Stimulated activated CD4-positive, alpha-beta T cell treated with anti-CD3 and anti-CD28 coated beads, Interleukin-12 subunit alpha, Interleukin-12 subunit beta, amount 100 ng/mL, for 4 hours (primary cell): ENCODE data around the gene PRR20C.
"Not testable (repeated sequence)": the region's sequence is repeated elsewhere in the genome, so short reads cannot be mapped to it uniquely, and the experiment has no call there.

Experiments
- DNase-seq: peaks from one replicate; pipeline ENCODE4 v3.0.0-alpha.2; 2020

PRR20C gene

DNA sequence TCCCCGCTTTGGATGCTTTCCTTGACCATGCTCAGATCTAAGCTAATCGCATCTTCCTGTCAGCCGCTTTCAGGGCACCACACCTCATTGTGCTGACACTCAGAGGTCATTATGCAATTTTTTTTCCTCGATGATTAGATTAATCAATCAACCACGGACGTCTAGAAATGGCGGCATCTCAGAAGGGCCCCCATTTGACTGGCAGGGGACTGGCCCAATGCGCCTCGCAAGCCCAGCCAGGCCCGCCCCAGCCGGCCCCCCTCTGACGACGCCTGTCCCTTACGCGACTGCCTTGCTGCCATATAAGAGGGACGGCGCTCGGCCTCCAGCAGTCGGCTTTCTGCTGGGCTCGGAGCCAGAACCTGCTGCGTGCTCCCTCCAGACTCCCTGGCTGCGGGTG is at the start of gene PRR20C:
TSS of gene PRR20C (plus strand) at position 301 of the 400 bp plus-strand sequence. CDS start 387 bp downstream, outside the sequence.
- DNase-seq: not testable (repeated sequence)

DNA sequence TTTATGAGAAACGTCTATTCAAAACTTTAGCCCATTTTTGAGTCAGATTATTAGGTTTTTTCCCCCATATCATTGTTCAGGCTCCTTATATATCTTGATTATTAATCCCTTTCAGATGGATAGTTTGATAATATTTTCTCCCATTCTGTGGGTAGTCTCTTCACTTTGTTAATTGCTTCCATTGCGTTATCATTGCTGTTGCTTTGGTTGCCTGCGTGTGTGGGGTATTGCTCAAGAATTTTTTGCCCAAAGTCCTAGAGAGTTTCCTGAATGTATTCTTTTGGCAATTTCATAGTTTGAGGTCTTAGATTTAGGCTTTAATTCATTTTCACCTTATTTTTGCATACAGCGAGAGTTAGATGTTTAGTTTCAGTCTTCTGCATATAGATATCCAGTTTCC is 38.9 kb upstream of the PRR20C start:
- no peak for DNase-seq

DNA sequence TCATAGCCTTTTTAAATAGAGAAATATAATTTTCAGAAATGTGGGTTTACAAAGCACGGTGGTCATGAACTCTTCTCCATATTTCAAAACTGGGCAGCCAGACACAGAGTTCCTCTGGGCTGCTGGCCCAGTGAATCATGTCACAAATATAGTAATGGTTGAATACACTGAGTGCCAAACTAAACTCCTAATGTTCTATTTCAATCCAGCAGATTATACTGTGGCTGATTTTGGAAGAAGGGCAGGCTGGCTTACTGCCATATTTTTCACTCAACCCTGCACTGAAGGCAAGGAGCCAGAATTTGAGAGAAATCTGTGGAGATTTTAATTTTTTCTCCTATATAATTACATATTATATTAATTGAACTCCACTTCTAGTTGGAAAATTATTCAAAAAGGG is 30.2 kb upstream of the PRR20C start:
- no peak for DNase-seq

DNA sequence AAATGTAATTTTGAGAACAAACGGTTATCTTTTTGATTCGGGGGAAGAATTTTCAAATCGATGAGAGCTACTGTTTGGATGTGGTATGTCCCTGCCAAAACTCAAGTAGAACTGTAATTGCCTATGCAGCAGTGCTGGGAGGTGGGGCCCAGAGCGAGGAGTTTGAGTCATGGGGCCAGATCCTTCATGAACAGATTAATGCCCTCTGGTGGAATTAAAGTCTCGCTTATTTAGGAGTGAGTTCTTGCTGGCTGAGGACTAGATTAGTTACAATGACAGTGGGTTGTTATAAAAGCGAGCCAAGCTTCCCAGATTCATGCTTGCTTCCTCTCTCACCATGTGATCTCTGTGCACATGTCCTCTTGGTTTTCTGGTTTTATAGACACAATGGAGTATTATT is 25.0 kb upstream of the PRR20C start:
- no peak for DNase-seq

DNA sequence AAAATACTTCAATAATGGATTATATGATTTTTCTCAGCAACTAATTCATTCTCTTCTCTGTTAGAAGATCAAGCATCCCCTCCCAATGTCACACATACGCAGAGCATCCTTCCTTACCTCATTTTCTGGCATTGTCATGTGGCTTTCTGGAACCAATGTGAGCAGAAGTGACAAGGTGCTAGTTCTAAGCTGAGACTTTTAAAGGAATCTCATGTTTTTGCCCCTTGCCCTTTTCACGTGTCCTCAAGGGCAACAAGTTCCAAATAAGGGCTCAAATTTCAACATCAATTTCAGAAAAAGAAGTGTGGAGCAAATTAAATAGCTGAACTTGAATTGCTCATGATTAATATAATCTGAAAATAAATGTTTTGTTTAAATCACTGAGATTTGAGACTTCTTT is 17.8 kb upstream of the PRR20C start:
- DNase-seq: no peak

DNA sequence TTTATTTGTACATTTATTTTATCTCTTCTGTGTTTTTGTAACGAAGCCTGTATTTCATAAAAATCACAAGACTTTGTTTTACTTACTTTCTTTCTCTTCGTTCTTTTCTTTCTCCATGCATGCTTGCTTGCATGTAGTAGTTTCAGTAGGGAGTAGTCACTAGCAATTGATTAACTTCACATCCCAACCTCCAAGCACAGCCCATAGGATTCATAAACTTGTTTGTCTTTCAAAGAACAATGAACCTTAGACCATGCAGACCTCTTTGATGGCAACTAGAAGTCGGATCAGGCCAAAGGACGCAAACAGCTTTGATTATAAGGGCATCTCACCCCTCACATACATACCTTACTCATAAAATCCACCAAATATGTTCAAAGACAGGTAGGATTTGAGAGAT is 16.3 kb upstream of the PRR20C start:
- no peak for DNase-seq

DNA sequence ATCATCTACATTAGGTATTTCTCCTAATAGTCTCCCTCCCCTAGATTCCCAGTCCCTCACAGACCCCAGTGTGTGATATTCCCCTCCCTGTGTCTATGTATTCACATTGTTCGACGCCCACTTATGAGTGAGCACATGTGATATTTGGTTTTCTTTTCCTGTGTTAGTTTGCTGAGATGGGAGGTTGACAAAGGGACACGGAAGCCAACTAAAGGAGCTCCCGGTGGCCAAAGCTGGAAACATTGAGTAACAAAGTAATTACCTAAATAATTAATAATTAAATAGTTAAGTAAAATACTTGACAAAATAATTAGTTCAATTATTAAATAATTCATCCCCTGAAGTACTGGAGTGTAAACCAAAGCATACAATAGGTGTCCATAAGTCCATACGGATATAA is 14.9 kb upstream of the PRR20C start:
- no peak for DNase-seq

DNA sequence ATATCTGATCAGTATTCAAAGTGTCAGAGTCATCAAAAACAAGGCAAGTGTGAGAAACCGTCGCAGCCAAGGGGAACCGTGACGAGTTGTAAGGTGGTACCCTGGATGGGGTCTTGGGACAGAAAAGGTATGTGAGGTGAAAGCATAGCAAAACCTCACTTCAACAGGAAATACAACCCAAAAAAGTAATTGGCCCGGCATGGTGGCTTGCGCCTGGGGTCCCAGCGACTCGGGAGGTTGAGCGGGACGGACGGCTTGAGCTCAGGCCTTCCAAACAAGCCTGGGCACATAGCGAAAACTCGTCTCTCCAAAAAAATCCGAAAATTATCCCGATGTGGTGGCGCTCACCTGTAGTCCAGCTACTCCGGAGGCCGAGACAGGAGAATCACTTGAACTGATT is 14.1 kb upstream of the PRR20C start:
- not testable (repeated sequence) for DNase-seq

DNA sequence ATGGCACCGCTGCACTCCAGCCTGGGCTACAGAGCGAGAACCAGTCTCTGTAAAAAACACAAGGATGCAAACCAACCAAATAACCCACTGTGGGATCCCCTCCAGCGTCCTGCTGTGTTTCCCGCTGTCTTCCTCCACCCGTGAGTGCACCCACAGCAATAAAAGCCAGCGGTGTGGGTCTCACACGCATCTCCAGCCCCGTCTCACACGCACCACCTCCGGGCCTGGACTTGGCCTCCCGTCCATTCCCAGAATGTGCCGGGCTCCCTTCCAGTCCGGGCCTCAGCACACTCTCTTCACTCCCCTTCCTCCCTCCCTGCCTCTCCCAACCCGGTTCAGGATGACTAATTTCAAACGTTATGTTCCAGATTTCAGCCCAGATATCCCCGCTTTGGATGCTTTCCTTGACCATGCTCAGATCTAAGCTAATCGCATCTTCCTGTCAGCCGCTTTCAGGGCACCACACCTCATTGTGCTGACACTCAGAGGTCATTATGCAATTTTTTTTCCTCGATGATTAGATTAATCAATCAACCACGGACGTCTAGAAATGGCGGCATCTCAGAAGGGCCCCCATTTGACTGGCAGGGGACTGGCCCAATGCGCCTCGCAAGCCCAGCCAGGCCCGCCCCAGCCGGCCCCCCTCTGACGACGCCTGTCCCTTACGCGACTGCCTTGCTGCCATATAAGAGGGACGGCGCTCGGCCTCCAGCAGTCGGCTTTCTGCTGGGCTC is 13.5 kb upstream of the PRR20C start, which contains the start of gene PRR20A:
TSS of gene PRR20A (plus strand) at position 684 of the 734 bp plus-strand sequence. CDS start 387 bp downstream, outside the sequence.
- DNase-seq: not testable (repeated sequence)

DNA sequence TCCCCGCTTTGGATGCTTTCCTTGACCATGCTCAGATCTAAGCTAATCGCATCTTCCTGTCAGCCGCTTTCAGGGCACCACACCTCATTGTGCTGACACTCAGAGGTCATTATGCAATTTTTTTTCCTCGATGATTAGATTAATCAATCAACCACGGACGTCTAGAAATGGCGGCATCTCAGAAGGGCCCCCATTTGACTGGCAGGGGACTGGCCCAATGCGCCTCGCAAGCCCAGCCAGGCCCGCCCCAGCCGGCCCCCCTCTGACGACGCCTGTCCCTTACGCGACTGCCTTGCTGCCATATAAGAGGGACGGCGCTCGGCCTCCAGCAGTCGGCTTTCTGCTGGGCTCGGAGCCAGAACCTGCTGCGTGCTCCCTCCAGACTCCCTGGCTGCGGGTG is 6.7 kb upstream of the PRR20C start, which contains the start of gene PRR20B:
TSS of gene PRR20B (plus strand) at position 301 of the 400 bp plus-strand sequence. CDS start 387 bp downstream, outside the sequence.
- not testable (repeated sequence) for DNase-seq

DNA sequence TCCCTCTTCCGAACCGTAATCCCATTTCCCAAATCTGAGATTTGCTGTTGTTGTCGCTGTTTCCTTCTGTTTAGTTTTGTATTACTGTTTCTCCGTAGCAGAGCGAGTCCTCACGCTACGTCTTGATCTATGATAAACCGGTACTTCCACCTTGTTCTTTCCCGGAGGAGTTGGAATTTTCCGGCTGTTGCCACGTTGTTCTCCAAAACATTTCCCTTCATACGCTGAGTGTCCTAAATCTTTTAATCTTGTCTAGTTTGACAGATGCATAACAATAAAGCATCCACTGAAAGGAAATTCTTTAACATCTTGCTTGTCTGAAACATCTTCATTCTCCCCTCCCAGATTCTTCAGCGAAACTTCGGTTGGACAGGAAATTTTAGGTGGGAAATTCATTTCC is 5.8 kb upstream of the PRR20C start:
- not testable (repeated sequence) for DNase-seq

DNA sequence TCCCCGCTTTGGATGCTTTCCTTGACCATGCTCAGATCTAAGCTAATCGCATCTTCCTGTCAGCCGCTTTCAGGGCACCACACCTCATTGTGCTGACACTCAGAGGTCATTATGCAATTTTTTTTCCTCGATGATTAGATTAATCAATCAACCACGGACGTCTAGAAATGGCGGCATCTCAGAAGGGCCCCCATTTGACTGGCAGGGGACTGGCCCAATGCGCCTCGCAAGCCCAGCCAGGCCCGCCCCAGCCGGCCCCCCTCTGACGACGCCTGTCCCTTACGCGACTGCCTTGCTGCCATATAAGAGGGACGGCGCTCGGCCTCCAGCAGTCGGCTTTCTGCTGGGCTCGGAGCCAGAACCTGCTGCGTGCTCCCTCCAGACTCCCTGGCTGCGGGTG is 6.5 kb downstream of the PRR20C start, which contains the start of gene PRR20D:
TSS of gene PRR20D (plus strand) at position 301 of the 400 bp plus-strand sequence. CDS start 387 bp downstream, outside the sequence.
- not testable (repeated sequence) for DNase-seq

DNA sequence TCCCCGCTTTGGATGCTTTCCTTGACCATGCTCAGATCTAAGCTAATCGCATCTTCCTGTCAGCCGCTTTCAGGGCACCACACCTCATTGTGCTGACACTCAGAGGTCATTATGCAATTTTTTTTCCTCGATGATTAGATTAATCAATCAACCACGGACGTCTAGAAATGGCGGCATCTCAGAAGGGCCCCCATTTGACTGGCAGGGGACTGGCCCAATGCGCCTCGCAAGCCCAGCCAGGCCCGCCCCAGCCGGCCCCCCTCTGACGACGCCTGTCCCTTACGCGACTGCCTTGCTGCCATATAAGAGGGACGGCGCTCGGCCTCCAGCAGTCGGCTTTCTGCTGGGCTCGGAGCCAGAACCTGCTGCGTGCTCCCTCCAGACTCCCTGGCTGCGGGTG is 13.0 kb downstream of the PRR20C start, which contains the start of gene PRR20E:
TSS of gene PRR20E (plus strand) at position 301 of the 400 bp plus-strand sequence. CDS start 387 bp downstream, outside the sequence.
- DNase-seq: not testable (repeated sequence)

DNA sequence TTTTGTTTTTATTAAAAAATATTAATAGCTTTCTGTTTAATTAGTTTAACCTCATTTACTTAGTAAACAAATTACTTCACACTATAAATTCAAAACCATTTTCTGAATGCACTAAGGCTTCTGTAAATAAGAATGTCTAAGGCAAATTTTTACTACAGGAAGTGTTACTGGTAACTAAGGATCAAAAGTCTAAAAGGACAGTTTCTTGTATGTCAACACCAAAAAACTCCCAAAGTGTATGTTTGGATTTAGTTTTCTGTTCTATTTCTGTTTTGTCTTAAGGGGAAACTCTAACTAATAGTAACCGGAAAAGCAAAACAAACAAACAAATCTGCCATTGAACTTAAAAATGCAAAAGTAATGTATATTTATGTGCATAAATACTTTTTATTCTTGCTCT is 37.8 kb downstream of the PRR20C start:
- DNase-seq: no peak
